Mesothelial cell of epicardium (in vitro differentiated cells): ENCODE measurements around the gene ACY1. TPM values are rescaled to one million over a fixed set of nuclear protein-coding genes. Genes with fewer than 3 reads are reported as not detected.

Experiments used
- DNase-seq, 2 experiments: peaks; one replicate each; pipeline ENCODE4 v3.0.0; 2021; ENCODE audit warnings: low spot score in 2 of 2; ENCODE audit not compliant: unreplicated experiment in 2 of 2
- H3K27ac Mint-ChIP-seq: 2 replicates; pipeline ENCODE4 v1.8.0; 2021; ENCODE audit warnings: mixed read lengths
- H3K27me3 Mint-ChIP-seq: 2 replicates; pipeline ENCODE4 v1.8.0; 2021; ENCODE audit warnings: low read depth, mixed read lengths
- H3K36me3 Mint-ChIP-seq: 2 replicates; pipeline ENCODE4 v1.8.0; 2021; ENCODE audit warnings: mixed read lengths
- H3K4me1 Mint-ChIP-seq: 2 replicates; pipeline ENCODE4 v1.8.0; 2021; ENCODE audit warnings: mixed read lengths
- H3K4me3 Mint-ChIP-seq: 2 replicates; pipeline ENCODE4 v1.8.0; 2021; ENCODE audit warnings: mild to moderate bottlenecking, moderate library complexity, mixed read lengths
- H3K9me3 Mint-ChIP-seq: 2 replicates; pipeline ENCODE4 v1.8.0; 2021; ENCODE audit warnings: mixed read lengths
- CTCF ChIP-seq: fragments of 200-600 bp; sonication (generic); IDR thresholded peaks from one replicate; pipeline ENCODE4 v1.5.0; 2021; ENCODE audit warnings: antibody characterized with exemption; ENCODE audit not compliant: unreplicated experiment
- total RNA-seq: library from RNA; stranded (reverse); gene quantifications from 3 replicates; pipeline ENCODE4 v1.2.1, GENCODE V29; 2021

Gene ACY1
- total RNA-seq, 1 donor from 2014 or later: 47.8 TPM

DNA sequence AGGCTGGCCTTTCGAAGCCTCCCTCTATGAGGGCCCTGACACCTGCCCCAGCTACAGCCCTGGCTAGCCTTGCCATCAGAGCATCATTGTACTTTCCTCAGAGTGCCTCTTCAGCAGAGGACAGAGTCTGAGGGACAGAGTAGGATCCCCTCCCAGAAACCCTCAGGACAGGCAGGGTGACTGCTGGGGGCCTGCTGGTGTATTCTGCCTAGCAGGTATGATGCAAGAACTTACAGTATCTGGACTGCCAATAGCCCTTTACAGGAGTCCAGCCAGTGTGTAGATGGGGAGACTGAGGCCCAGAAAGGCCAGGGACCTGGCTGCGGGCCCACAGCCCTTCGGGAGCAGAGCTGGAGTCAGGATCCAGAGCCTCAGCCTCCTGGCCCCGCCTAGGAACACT lies 54.0 kb downstream of the ACY1 start:
- Mint-ChIP-seq H3K4me1 (peaks cover 12% of the 10 kb centered on the region), H3K9me3 (no peaks in the 10 kb centered on the region), H3K27me3 (no peaks in the 10 kb centered on the region), H3K36me3 (no peaks in the 10 kb centered on the region), H3K4me3 (no peak overlapping the region), H3K27ac (no peak overlapping the region)
- no peak for TF ChIP-seq CTCF
- no peak for DNase-seq

- no peaks in the 10 kb centered on the region for H3K36me3 Mint-ChIP-seq
- no peak overlapping the region for H3K4me3 Mint-ChIP-seq
- H3K4me1 Mint-ChIP-seq: peaks cover 12% of the 10 kb centered on the region
- no peak overlapping the region for H3K27ac Mint-ChIP-seq
- no peaks in the 10 kb centered on the region for H3K9me3 Mint-ChIP-seq
- no peak for DNase-seq
- no peak for TF ChIP-seq CTCF
- H3K27me3 Mint-ChIP-seq: no peaks in the 10 kb centered on the region
Observed at GRCh38 chr3:52038227-52038626, 54.9 kb downstream of the ACY1 start.

Other genes starting within 250 kb of the ACY1 start
- gene IQCF6, start 204.3 kb upstream of the ACY1 start, total RNA-seq: not detected in 3 replicates
- gene IQCF2, start 121.9 kb upstream of the ACY1 start, total RNA-seq: not detected in 3 replicates
- not detected in 3 replicates for gene IQCF5, start 107.9 kb upstream of the ACY1 start, total RNA-seq
- not detected in 3 replicates for gene IQCF1, start 80.2 kb upstream of the ACY1 start, total RNA-seq
- 20.5 to 20.9 TPM (median 20.6 TPM) in 3 replicates for gene RRP9, start 41.6 kb upstream of the ACY1 start, total RNA-seq
- gene PARP3, start 41.2 kb upstream of the ACY1 start, total RNA-seq: 11.9 to 13.2 TPM (median 12.0 TPM) in 3 replicates
- 0.22 to 0.36 TPM (median 0.33 TPM) in 3 replicates for gene GPR62, start 28.2 kb upstream of the ACY1 start, total RNA-seq
- gene PCBP4, start 16.1 kb upstream of the ACY1 start, total RNA-seq: 58.3 to 62.0 TPM (median 59.8 TPM) in 3 replicates
- 25.9 to 27.2 TPM (median 26.0 TPM) in 3 replicates for gene ABHD14B, start 9.5 kb upstream of the ACY1 start, total RNA-seq
- gene ABHD14A, start 8.5 kb upstream of the ACY1 start, total RNA-seq: 13.7 to 15.5 TPM (median 14.8 TPM) in 3 replicates
- gene RPL29, start 12.4 kb downstream of the ACY1 start, total RNA-seq: 1,237 to 1,322 TPM (median 1,301 TPM) in 3 replicates
- 32.0 to 34.6 TPM (median 32.2 TPM) in 3 replicates for gene DUSP7, start 73.0 kb downstream of the ACY1 start, total RNA-seq
- gene POC1A, start 170.9 kb downstream of the ACY1 start, total RNA-seq: 7.9 to 9.4 TPM (median 8.7 TPM) in 3 replicates
- 32.1 to 34.0 TPM (median 33.2 TPM) in 3 replicates for gene ALAS1, start 214.6 kb downstream of the ACY1 start, total RNA-seq
- gene TLR9, start 242.1 kb downstream of the ACY1 start, total RNA-seq: 0.16 to 0.23 TPM in 2 of 3 replicates, not detected in the other